Ishikawa (cell line): ENCODE data around the gene SIAH1.

Experiments
- CEBPB ChIP-seq: IDR thresholded peaks from 2 replicates; pipeline ENCODE4 v1.6.1; 2012
- EGR1 ChIP-seq: IDR thresholded peaks from 2 replicates; pipeline ENCODE4 v1.6.1; 2012
- EP300 ChIP-seq: IDR thresholded peaks from 2 replicates; pipeline ENCODE4 v1.6.1; 2012; ENCODE audit warnings: borderline replicate concordance
- FOXM1 ChIP-seq: IDR thresholded peaks from 2 replicates; pipeline ENCODE4 v1.6.1; 2012; ENCODE audit warnings: low read depth, borderline replicate concordance
- RAD21 ChIP-seq: IDR thresholded peaks from 2 replicates; pipeline ENCODE4 v1.6.1; 2012; ENCODE audit warnings: low read depth
- TAF1 ChIP-seq: IDR thresholded peaks from 2 replicates; pipeline ENCODE4 v1.6.1; 2012; ENCODE audit warnings: low read depth, mild to moderate bottlenecking
- TCF12 ChIP-seq: IDR thresholded peaks from 2 replicates; pipeline ENCODE4 v1.6.1; 2012; ENCODE audit warnings: low read depth
- YY1 ChIP-seq: IDR thresholded peaks from 2 replicates; pipeline ENCODE4 v1.6.1; 2012; ENCODE audit warnings: low read depth
- TF ChIP-seq, protein P1 (sequence below): IDR thresholded peaks from 2 replicates; pipeline ENCODE4 v1.6.1; 2012
- TF ChIP-seq, protein P2 (sequence below): IDR thresholded peaks from 2 replicates; pipeline ENCODE4 v1.6.1; 2012

DNA sequence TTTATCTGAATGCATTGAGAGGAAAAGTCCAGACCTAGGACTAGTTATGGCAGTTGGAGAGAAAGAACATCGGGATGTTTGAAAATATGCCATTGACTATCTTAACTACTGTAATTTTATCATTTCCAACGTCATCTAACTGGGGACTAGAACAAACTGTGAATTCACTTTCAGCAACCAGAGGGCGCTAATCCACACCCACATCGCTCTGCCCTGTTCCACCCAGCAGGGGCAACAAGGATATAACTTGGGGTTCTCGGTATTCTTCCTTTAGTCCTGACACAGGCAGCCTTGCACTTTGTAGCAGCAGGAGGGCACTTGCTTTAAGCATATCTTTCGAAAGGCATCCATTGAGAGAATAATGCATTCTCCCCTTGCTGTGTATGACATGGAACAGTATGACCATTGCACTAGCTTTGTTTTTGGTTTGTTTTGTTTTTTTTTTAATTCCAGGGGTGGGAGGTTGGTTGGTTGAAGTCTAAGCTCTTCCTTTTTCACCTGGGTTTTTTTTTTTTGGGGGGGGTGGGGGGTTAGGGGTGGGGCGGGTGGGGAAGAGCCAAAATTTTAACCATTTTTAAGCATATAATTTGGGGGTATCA lies 31.5 kb downstream of the SIAH1 start:
- TF ChIP-seq EP300 (no peak), YY1 (no peak), EGR1 (no peak), CEBPB (no peak), FOXM1 (no peak), RAD21 (peak; percentile 77), TAF1 (no peak), TCF12 (no peak)
- TF ChIP-seq, protein P1, sequence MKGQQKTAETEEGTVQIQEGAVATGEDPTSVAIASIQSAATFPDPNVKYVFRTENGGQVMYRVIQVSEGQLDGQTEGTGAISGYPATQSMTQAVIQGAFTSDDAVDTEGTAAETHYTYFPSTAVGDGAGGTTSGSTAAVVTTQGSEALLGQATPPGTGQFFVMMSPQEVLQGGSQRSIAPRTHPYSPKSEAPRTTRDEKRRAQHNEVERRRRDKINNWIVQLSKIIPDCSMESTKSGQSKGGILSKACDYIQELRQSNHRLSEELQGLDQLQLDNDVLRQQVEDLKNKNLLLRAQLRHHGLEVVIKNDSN: no peak
- TF ChIP-seq, protein P2, sequence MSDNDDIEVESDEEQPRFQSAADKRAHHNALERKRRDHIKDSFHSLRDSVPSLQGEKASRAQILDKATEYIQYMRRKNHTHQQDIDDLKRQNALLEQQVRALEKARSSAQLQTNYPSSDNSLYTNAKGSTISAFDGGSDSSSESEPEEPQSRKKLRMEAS: no peak
